Hematopoietic multipotent progenitor cell (in vitro differentiated cells): ENCODE data around the gene CENPC. TPM values are rescaled to one million over a fixed set of nuclear protein-coding genes. Genes with fewer than 3 reads are reported as not detected.
"Not testable (repeated sequence)": the region's sequence is repeated elsewhere in the genome, so short reads cannot be mapped to it uniquely, and the experiment has no call there.

Experiments used
- DNase-seq, 3 donors: peaks; one replicate each; pipeline ENCODE4 v3.0.0-alpha.2; 2011 to 2015; ENCODE audit warnings: low read depth in 2 of 3, low spot score in 2 of 3
- total RNA-seq: library from RNA; depleted of rRNA; stranded (reverse); fragments of >200 nt; gene quantifications from one replicate; pipeline ENCODE4 v1.2.3, GENCODE V29; 2012

Gene CENPC
- total RNA-seq, 1 donor, result 15.3 TPM

DNA sequence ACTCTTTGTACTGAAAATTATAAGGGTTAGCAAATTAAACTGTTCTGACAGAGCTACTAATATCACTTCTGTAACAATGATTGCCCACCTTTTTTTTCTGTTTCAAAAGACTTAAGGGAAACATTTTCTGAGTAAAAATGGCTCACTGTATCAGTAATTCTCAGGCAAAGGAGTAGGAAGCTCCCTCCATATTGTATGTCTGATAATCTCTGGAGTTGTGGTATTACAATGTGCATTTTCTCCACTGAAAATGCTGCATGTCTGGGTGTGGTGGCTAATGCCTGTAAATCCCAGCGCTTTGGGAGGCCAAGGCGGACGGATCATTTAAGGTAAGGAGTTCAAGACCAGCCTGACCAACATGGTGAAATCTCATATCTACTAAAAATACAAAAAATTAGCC lies 8.8 kb upstream of the CENPC start:
- DNase-seq, result no peak

- not testable (repeated sequence) for DNase-seq
These were observed 7.0 kb upstream of the CENPC start for GRCh38 chr4:67552146-67552792.

DNA sequence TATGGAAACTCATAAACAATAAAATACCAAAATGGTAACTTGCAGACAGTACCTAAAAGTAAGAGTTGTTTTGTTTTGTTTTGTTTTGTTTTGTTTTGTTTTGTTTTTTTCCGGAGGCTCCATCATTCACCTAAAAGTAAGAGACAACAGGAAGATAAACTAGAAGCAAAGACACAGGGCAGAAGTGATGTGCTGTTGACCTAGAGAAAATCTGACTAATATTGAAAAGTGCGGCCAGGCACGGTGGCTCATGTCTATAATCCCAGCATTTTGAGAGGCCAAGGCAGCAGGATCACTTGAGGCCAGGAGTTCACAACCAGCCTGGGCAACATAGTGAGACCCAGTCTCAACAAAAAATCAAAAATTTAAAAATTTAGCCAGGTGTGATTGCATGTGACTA lies 5.6 kb upstream of the CENPC start:
- DNase-seq, result no peak

DNA sequence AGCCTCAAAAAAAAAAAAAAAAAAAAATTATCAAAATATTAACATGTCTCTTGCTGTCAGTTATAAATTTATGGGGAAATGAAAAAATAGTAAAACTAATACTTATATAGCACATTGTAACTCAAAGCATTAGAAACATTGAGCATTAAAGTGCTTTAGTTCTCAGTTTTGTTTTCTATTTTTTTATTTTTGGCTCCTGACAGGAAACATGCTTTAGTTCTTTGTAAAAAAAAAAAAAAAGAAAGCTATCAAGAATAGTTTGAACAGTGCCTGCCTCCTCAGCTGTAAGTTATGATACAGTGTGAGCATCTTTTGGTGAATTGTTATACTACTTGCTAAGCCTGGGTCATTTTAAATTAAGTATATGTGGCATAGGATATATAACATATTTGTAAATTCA lies 5.1 kb upstream of the CENPC start:
- DNase-seq, result peak in 1 of 3 donors; percentile 21

DNA sequence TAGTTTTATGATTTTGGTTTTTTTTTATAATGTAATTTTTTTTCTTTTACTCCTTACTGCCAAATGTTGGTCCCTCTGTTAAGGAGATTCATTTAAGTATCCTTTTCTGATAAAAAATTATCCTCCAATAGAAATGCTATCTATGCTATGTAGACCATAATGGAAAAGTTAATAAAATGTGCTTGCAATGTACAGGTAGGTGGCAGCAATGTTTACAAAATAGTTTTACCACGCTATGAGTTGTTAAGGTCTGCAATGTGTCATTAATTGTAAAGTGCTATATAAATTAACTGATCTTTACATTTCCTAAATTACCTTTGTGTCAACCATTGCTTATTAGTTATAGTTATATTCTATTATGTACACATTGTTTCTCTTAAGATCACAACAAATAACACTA lies 3.8 kb upstream of the CENPC start:
- peak in 2 of 3 donors; percentile 53 to 74 for DNase-seq

DNA sequence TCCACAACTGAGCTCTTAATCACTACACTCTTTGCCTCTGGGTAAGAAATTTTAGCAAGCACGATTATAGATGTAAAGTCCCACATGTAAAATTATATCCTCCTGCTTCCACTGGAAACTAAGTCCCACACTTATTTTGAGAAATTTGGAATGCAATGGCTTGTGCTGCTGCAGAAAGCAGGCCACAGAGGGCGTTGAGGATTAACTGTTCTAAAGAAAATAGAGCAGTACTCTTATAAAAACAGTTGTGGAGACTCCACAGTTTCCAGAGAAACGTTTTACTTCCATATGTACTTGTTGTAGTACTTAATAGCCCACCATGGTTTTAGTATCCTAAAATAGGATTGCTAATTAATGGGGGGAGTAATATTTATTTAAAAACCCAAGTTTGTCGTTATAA lies 1.7 kb upstream of the CENPC start:
- DNase-seq, result no peak

DNA sequence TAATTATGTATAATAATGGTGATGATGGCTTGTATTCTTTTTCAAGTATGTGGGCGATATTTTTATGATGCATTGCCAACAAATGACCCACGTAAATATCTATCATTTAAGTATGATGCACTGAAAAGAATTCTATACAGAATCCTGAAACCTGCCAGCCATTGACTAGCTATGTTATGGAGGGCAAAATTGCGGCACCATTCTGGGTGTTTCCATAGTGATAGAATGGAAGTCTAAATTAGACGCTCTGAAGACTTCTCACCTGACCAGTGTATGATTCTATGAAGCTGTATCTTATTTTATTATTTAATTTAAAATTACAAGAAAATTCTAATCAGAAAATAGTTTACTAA lies 677 bp upstream of the CENPC start:
- no peak for DNase-seq

GRCh38 chr4:67542076-67542475 lies 3.2 kb downstream of the CENPC start:
- DNase-seq, result no peak

DNA sequence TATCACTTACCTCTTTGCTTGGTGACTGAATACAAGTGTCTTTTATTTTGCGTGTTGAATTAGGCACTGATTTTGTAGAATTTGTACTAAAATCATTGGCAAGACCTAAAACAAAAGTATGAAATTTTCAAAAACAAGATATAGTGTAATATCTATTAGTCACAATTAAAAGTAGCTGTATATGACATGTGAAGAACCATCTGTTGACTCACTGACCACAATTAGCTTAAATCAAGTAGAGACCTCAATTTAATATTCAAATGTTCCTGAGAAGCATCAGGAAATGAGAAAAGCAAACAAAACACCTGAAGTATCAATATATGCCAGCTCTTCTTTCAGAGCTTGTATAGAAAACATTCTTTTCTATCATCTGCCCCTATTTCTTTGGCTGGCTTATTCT lies 5.5 kb downstream of the CENPC start:
- DNase-seq, result no peak

GRCh38 chr4:67535280-67535840 lies 9.9 kb downstream of the CENPC start:
- DNase-seq, result no peak

- no peak for DNase-seq
These were observed 12.2 kb downstream of the CENPC start for GRCh38 chr4:67533112-67533511.

- not testable (repeated sequence) for DNase-seq
These were observed 12.9 kb downstream of the CENPC start for GRCh38 chr4:67532397-67532796.

DNA sequence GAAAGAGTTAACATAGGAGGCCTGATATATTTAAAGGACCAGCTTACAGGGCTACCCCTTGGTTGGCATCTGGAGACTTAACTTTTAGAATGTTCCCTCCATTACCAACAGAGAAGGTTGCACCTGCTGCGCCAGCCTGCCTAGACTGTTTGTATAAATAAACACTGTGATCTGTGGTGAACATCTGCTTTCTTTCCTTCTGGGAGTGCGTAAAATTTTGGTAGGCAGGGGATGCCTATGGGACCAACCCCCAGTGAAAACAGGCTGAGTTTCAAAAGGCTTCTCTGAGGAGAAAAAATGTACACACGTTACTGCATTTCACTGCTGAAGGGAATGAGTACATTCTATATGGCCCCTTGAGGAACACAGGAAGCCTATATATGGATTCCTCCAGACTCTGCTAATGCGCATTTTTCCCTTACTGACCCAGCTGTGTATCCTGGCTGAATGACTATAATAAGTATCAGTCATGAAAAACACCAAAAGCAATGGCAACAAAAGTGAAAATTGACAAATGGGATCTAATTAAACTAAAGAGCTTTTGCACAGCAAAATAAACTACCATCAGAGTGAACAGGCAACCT lies 13.8 kb downstream of the CENPC start:
- no peak for DNase-seq

GRCh38 chr4:67524140-67524539 lies 21.2 kb downstream of the CENPC start:
- not testable (repeated sequence) for DNase-seq

DNA sequence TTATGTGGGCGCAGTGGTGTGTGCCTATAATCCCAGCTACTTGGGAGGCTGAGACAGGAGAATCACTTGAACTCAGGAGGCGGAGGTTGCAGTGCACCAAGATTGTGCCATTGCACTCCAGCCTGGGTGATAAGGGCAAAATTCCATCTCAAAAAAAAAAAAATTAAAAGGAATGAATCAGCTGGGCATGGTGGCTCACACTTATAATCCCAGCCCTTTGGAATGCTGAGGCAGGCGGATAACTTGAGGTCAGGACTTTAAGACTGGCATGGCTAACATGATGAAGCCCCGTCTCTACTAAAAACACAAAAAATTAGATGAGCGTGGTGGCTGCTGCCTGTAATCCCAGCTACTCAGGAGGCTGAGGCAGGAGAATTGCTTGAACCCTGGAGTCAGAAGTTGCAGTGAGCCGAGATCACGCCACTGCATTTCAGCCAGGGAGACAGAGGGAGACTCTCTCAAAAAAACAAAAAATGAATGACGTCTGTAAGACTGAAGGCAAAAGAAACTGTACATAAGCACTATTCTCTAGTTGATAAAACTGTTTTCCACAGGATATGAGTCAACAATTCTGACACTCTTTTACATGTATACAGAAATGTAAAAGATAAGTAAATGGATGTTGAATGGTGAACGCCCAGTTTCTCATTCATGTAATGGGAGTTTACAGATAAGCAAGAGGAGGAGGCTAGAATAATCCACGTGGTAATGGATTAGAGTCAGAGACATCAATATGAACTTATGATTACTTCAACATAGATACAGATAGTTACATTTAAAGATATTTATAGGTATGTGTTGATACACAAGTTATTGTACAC lies 22.2 kb downstream of the CENPC start:
- peak in 1 of 3 donors; percentile 22 for DNase-seq

GRCh38 chr4:67522230-67522629 lies 23.1 kb downstream of the CENPC start:
- DNase-seq, result no peak

DNA sequence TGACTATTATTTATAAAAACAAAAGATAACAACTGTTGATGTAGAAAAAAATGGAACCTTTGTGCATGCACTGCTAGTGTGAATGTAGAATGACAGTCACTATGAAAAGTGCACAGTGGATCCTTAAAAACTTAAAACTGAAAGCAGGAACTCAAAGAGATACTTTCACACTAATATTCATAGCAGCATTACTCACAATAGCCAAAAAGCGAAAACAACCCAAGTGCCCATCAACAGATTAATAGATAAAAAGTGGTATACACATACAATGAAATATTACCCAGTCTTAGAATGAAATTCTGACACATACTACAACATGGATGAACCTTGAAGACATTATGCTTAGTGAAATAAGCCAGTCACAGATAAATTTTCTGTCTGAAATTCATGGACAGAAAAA lies 23.8 kb downstream of the CENPC start:
- DNase-seq, result no peak

DNA sequence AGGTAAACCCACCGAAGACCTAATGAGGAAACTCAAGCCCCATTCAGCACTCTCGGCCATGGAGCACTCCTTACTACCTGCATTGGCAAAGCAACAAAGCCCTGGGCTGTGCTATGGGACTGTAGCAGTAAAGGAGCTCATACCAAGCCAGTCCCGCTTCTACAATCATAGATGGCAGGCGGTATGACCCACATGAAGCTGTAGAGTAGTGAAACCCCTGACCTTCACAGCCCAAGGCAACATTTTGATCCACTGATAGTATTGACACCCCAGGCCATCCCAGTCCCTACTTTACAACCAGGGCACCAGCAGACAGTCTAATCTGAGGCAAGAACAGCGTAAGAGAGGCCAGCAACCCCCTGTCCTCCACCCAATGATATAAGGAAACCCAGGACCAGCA lies 25.2 kb downstream of the CENPC start:
- DNase-seq, result no peak

DNA sequence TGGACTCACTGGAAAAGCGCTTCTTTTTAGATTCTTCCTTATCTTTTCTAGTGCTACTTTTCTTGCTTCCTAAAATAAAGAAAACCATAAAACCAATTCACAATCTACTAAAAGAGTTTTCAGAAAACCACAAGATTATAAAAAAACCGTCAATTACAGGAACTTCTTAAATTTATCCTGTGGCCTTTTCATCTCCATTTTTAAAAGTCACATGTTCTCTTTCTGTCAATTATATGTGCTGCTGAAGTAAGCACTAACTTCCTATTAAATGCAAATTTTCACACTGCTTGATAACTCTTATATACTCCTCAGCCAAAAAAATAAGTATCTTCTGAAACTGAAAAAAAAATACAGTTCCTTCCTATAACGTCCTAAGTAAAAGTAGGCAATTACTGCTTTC lies 32.8 kb downstream of the CENPC start:
- peak in 2 of 3 donors; percentile 5 to 42 for DNase-seq

GRCh38 chr4:67500373-67500772 lies 44.9 kb downstream of the CENPC start:
- no peak for DNase-seq

DNA sequence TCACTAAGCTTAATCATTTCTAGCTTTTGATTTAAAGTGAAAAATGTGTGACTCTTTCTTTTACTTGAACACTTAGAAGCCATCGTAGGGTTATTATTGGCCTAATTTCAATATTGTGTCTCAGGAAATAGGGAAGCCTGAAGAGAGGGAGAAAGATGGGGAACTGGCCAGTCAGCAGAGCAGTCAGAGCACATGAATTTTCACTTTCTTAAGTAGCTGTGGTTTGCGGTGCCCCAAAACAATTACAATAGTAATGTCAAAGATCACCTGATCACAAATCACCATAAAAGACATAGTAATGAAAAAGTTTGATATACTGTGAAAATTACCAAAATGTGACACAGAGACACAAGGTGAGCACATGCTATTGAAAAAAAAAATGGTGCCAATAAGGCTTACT lies 45.5 kb downstream of the CENPC start:
- peak in 1 of 3 donors; percentile 6 for DNase-seq
